GM19468 (cell line): ENCODE results near the gene AKAP14.
"Not testable (repeated sequence)": the region's sequence is repeated elsewhere in the genome, so short reads cannot be mapped to it uniquely, and the experiment has no call there.

ENCODE experiments used
- ATAC-seq: cut with Tn5 transposase; IDR thresholded peaks from one replicate; pipeline ENCODE4 v1.9.1; 2021; ENCODE audit warnings: mild to moderate bottlenecking, moderate library complexity, moderate number of reproducible peaks; ENCODE audit not compliant: unreplicated experiment; ENCODE audit errors: extremely low read depth

The AKAP14 gene

DNA sequence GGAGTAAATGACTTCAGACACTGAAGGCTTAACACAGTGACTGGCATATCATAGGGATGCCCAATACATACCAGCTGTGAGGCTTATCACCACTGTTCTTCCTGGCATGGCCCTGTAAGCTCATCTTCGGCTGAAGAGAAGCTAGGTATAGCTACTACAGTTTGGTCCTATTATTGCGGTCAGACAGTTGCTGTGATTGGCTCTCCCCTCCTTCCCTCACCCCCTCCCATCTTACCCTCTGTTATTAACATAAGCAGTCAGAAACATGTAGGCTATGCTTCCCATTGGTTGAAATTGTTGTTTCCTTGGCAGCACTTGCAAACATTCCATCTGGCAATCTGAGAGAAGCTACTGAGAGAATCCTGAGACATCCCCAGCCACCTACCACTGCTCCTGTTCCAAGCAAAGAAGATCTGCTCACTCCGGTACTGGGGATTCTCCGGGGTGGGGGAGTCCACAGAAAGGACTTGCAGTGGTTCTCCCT is at the start of gene AKAP14:
TSS of gene AKAP14 (plus strand) at position 51 of the 484 bp plus-strand sequence. CDS start 7,331 bp downstream, outside the sequence.
- ATAC-seq: no peak

- peak; percentile 92 for ATAC-seq
Observed at GRCh38 chrX:119852382-119853353, 43.0 kb upstream of the AKAP14 start, which contains the start of gene UPF3B. Gene UPF3B (minus strand): TSS chrX:119852963. CDS start chrX:119852928, 35 bp downstream.

DNA sequence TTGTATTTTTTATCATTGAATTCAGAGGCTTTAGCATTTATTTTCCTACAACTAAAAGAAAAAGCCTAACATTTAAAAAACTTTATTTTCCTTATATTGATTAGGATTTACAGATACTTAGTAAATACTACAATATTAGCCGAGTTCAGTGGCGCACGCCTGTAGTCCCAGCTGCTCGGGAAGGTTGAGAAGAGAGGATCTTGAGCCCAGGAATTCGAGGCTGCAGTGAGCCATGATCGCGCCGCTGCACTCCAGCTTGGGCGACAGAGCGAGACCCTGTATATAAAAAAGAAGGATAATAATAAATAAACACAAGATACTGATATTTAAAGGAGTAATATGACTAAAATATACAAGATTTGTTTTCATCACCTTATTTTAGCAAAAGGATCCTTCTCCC is 42.2 kb upstream of the AKAP14 start:
- ATAC-seq: no peak

DNA sequence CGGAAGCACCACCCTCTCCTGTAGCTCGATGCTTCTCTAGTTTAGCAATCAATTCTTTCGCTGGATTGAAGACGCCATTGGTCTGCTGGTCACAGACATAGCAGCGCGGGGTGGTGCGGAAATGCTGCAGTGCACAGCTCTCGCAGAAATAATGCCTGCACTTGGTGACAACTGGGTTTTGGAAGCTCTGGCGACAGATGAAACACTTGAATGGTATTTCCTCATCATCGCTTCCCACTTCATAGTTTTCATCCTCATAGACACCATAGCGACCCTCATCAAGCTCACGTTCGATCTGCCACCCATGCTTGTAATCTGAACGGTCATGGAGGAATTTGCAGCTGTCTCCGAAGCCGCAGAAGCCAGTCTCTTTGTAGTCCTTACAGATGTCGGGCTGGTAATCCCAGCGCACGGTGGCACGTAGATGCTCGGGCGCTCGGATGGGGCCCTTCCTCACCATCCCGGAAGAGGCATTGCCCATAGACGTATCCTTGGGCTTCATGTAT is 25.0 kb upstream of the AKAP14 start:
- ATAC-seq: no peak

DNA sequence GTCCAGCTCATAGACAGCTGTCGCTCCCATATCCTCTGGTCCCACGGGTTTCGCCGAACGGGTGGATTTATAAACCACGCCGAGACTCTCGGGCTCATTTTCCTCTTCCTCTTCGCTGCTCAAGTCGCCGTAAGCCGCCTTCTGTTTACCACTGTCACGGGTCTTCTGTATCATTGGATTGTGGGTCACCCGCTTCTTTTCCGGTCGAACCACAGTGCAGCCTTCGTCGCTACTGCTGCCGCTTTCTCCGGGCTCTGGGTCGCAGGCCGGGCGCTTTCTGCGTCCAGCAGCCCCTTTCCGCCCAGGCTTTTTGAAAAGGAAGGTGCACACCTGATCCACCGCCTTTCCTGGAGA is 24.5 kb upstream of the AKAP14 start:
- peak; percentile 16 for ATAC-seq

- ATAC-seq: peak; percentile 96
Observed at GRCh38 chrX:119871599-119872395, 23.9 kb upstream of the AKAP14 start, which contains the start of the genes NDUFA1 and RNF113A. Gene NDUFA1 (plus strand): TSS chrX:119871832. CDS start chrX:119871912, 80 bp downstream. Gene RNF113A (minus strand): TSS chrX:119871733. CDS start chrX:119871613, 120 bp downstream.

DNA sequence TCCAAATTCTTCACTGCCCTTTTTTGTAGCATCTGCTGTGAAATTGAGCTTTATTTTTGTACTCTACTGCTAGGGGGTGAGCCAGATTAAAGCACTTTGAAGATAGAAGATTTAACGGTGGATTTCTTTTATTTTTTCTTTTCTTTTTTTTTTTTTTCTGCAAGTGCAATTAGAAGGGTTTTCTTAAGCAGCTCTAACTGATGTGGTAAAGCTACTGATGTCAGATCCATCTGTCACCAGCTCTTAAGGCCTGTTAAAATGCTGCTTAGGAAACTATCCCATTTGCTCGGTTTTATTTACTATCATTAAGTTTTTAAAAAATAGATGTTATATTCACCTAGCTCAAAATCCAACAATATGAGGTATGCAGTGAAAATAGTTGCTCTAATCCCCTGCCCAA is 17.0 kb upstream of the AKAP14 start:
- ATAC-seq: no peak

DNA sequence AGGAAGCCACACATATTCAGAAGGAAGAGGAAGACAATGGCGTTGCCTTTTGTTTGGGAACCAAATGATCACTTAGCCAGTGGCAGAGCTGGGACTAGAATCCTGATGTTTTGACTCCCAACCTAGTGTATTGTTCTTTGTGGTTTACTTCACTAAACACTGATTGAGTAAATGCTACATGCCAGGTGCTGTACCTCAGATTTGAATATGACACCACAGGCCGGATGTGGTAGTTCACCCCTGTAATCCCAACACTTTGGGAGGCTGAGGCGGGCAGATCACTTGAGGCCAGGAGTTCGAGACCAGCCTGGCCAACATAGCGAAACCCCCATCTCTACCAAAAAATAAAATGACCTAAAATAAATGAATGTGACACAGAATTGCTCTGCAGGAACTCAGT is 15.6 kb upstream of the AKAP14 start:
- no peak for ATAC-seq

- peak; percentile 47 for ATAC-seq
Observed at GRCh38 chrX:119880552-119881437, 14.9 kb upstream of the AKAP14 start.

DNA sequence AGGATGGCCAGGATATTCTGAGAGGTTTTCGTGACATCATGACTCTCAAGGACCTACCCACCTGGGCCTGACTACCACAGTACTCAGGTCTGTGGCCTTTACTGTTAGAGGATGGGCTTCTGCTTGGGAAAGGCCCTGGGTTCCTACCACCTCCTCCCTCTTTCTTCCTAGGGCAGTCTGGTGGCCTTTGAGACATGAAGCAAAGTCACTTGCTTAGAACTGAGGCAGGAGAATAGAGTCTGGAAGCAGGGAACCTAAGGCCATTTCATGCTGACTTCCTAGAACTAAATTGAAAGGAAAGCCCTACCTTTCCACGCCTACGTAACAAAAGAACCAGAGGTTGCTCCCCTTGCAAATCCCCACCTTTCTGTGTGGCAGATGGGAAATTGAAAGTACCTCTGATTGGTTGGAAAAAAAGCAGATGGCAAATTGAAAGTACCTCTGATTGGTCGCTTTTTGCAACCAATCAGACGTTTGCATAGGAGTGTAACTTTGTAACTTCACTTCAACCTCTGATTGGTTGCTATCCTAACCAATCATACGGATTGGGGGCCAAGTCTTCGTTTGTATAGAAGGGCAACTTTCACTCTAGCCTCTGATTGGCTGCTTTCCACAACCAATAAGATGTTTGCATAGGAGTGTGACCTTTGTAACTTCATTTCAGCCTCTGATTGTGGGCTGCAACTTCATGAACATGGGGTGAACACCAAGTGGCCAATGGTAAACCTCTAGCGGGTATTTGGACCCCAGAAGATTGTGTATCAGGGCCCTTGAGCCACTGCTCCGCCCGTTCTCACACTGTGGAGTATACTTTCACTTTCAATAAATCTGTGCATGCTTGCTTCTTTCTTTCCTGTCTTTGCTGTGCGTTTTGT is 9.9 kb upstream of the AKAP14 start:
- no peak for ATAC-seq

DNA sequence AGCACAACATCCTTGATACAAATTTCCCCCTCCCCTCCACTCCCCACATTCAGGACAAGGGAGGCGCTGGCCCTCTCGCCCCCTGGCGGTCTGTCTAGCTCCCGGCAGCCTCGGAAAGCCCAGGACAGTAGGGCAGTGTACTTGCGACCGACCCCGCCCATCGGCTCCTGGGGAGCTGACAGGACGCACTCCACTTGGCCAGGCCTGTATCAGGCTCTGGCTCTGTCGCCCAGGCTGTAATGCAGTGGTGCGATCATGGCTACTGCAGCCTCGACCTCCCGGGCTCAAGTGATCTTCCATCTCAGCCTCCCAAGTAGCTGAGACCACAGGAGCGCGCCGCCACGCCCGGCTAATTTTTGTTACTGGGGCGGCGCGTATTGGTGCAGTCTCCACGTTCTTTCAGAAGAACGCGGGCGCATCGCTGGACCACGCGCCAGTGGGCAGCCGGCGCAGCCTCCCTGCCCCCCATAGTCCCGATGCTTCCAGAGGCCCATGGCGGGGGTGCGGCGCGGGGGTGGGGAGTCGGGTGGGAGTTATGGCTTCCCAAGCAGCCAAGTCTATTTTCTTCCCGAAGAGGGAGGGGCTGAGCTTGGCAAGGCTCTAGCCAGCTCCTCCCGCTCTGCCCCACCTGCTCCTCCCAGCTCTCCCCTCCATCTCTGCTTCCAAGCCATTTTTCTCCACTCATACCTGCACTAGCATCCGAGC is 7.8 kb upstream of the AKAP14 start:
- ATAC-seq: no peak

DNA sequence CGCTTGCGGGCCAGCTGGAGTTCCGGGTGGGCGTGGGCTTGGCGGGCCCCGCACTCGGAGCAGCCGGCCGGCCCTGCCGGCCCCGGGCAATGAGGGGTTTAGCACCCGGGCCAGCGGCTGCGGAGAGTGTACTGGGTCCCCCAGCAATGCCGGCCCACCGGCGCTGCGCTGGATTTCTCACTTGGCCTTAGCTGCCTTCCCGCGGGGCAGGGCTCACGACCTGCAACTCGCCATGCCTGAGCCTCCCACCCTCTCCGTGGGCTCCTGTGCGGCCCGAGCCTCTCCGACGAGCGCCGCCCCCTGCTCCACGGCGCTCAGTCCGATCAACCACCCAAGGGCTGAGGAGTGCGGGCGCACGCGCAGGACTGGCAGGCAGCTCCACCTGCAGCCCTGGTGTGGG is 5.1 kb upstream of the AKAP14 start:
- ATAC-seq: not testable (repeated sequence)

DNA sequence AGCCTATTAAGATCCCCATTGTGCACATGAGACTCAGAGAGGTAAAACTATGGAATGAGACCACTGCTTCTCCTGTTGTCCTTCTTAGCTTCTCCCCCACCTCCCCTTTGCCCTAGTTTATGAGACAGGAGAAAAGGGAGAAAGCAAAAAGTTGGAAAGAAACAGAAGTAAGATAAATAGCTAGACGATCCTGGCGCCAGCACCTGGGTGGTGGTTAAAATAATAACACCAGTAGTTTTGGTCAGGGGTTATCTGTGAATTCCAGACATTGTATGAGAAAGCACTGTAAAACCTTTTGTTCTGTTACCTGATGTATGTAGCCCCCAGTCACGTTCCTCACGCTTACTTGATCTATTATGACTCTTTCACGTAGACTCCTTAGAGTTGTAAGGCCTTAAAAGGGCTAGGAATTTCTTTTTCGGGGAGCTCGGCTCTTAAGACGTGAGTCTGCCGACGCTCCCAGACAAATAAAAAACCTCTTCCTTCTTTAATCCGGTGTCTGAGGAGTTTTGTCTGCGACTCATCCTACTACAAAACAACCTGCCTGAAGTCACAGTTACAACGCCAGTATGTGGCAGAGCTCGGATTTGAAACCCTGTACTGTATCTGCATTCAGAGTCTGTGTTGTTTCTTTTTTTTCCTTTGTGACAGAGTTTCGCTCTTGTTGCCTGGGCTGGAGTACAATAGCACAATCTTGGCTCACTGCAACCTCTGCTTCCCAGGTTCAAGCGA is 3.6 kb upstream of the AKAP14 start:
- not testable (repeated sequence) for ATAC-seq

- ATAC-seq: no peak
Observed at GRCh38 chrX:119899125-119899524, 3.4 kb downstream of the AKAP14 start.

DNA sequence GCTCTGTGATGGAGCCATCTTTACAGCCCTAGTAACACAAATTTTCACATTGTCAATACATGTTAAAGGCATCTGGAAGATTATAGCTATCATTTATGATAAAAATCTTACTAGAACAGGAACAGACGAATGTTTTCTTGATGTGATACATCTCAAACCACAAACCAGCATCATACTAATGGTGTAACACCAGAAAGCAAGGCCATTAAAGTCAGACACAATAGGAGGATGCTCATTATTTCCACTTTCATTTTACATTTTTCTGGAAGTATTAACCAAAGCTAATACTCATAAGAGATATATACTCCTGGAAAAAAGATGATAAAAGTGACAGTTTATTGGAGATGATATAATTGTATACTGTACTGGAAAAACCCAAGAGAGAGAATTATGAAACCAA is 5.3 kb downstream of the AKAP14 start:
- no peak for ATAC-seq

- no peak for ATAC-seq
Observed at GRCh38 chrX:119916310-119916709, 20.6 kb downstream of the AKAP14 start.

DNA sequence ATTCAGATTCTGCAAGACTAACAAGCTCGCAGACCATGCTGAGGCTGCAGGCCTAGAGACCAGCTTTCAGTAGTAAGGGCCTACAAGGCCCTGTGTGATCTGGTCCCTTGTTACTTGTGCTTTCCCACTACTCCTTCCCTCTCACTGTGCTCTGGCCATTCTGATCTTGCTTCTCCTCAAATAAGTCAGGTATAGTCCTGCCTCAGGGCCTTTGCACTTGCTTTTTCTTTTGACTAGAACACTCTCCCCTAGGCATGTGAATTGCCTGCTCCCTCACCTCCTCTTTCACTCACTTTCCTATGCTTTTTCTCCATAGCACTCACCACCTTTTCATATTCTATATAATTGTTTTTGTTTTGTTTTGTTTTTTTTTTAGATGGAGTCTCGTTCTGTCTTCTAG is 22.2 kb downstream of the AKAP14 start:
- ATAC-seq: no peak
